GM19023 (cell line): ENCODE measurements around the gene INF2.
"Not testable (repeated sequence)": the region's sequence is repeated elsewhere in the genome, so short reads cannot be mapped to it uniquely, and the experiment has no call there.

ENCODE experiments used
- ATAC-seq: cut with Tn5 transposase; IDR thresholded peaks from one replicate; pipeline ENCODE4 v1.9.1; 2021; ENCODE audit warnings: mild to moderate bottlenecking, moderate library complexity; ENCODE audit not compliant: unreplicated experiment

The INF2 gene

GRCh38 chr14:104749111-104749649 lies 59.8 kb downstream of the INF2 start:
- no peak for ATAC-seq

- no peak for ATAC-seq
These were observed 60.8 kb downstream of the INF2 start for GRCh38 chr14:104750056-104750752.

- ATAC-seq, result not testable (repeated sequence)
These were observed 61.3 kb downstream of the INF2 start for GRCh38 chr14:104750753-104751057.

GRCh38 chr14:104751539-104752422 lies 62.4 kb downstream of the INF2 start:
- no peak for ATAC-seq

GRCh38 chr14:104752423-104752734 lies 63.0 kb downstream of the INF2 start:
- peak; percentile 82 for ATAC-seq

GRCh38 chr14:104752735-104753527 lies 63.5 kb downstream of the INF2 start, which contains the start of gene SIVA1:
SIVA1 (plus strand) TSS chr14:104753147; CDS start chr14:104753202, 55 bp downstream.
- ATAC-seq, result peak; percentile 91

- ATAC-seq, result no peak
These were observed 64.3 kb downstream of the INF2 start for GRCh38 chr14:104753528-104754212.

- no peak for ATAC-seq
These were observed 64.9 kb downstream of the INF2 start for GRCh38 chr14:104754213-104754851.

GRCh38 chr14:104755621-104756020 lies 66.2 kb downstream of the INF2 start:
- no peak for ATAC-seq

GRCh38 chr14:104756477-104757237 lies 67.2 kb downstream of the INF2 start:
- no peak for ATAC-seq

GRCh38 chr14:104757238-104757585 lies 67.8 kb downstream of the INF2 start:
- no peak for ATAC-seq

GRCh38 chr14:104757681-104758392 lies 68.4 kb downstream of the INF2 start:
- no peak for ATAC-seq

- no peak for ATAC-seq
These were observed 69.9 kb downstream of the INF2 start for GRCh38 chr14:104758981-104759969.

GRCh38 chr14:104765517-104765916 lies 76.1 kb downstream of the INF2 start:
- ATAC-seq, result no peak

- ATAC-seq, result no peak
These were observed 76.9 kb downstream of the INF2 start for GRCh38 chr14:104766256-104766862.

- ATAC-seq, result no peak
These were observed 77.6 kb downstream of the INF2 start for GRCh38 chr14:104766863-104767633.

- ATAC-seq, result no peak
These were observed 78.2 kb downstream of the INF2 start for GRCh38 chr14:104767634-104767918.
